HG02970 (cell line): ENCODE measurements around the gene IQUB.
A peak's percentile ranks its signal among the peaks of the same experiment; 100 is the strongest.
"Not testable (repeated sequence)": the region's sequence is repeated elsewhere in the genome, so short reads cannot be mapped to it uniquely, and the experiment has no call there.

Source experiments
- ATAC-seq: cut with Tn5 transposase; IDR thresholded peaks from one replicate; pipeline ENCODE4 v1.9.1; 2021; ENCODE audit warnings: mild to moderate bottlenecking, moderate library complexity, moderate number of reproducible peaks; ENCODE audit not compliant: unreplicated experiment, low FRiP score

IQUB gene

DNA sequence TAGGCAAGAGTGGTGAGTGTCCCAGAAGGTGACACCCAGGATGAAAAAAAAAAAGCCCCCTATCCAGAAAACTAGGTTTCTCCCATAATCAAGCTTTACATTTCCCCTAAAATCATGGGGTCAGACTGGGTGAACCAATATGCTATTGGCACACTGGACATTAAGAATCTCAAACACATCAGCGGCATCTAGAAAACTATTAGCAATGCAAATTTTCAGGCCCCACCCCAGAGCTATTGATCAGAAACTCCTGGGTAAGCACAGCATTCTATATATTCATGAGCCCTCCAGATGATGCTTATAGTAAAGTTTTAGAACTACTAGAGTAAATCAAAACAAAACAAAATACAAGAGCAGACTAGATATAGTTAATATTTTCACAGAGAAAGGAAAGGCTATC, 36.4 kb downstream of the IQUB start:
- ATAC-seq = no peak

DNA sequence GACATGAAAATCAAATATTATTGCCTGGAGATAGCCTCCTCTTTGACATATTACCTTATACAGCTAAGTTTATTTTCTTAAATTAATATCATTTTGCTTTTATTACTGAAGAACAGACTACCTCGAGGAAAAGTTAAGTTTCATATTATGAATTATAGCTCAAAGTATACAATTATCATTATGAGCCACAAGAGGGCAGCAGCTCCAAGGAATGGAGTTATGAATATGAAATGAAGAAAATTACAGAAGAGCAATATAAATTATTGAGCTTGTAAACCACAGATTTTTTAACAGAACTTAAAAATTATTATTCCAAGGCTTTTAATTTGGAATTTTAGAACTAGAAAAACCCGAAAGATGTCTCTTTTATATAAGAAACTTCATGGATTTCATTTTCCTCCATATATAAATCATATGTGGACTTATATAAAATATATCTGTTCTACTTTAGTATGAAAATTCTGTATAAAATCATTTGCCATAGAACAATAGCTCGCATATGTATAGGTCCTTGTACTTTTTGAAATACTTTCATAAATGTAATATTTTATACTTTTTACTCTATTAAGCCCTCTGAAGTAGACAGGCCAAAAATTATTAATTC, 40.1 kb downstream of the IQUB start:
- no peak for ATAC-seq

DNA sequence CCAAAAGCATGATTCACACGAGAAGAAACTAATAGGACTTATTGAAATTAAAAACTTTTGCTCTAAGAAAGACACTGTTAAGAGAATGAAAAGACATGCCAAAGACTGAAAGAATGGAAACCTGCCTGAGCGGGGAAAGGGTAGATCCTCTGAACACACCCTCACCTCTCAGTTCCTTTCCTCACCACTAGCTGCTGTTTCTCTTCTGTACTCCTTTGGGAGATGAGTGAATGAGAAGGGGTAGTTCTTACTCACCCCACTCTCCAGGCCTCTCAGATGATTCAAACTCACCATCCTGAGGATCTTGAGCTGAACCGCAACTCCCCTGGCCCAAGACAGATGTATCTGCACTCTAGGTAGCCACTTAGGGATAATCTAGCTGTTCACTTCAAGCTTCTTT, 41.9 kb downstream of the IQUB start:
- ATAC-seq = peak; percentile 65

DNA sequence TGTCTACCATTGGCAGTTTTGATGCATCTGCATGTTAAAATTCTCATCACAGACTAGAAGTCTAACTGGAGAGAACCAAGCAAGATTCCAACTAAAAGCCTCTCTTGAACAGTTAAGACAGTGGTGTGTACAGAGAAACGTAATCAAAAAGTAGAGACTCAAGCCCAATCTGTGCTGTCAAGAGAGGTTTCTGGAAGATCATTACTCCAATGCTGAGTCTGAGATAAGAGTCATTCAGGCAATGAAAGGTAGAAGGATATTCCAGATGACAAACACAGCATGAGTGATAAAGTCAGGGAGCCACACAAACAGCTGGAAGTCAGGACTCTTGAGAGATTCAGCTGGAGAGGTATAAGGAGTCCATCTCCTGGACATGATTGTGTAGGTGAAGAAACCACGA, 48.7 kb downstream of the IQUB start:
- ATAC-seq = no peak

DNA sequence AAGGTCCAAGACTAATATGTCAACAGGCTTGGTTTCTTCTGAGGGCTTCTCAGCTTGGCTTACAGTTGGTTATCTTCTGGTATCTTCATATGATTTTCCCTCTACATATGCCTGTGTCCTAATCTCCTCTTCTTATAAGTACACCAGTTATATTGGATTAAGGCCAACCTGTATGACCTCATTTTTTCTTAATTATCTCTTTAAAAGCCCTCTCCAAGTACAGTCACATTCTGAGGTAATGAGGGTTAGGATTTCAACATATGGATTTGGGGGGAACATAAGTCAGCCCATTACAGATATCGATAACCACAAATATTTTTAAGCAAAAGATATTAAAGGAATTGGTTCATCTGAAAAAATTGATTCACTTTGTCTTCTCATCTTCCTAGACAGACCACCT, 49.2 kb downstream of the IQUB start:
- ATAC-seq = no peak

DNA sequence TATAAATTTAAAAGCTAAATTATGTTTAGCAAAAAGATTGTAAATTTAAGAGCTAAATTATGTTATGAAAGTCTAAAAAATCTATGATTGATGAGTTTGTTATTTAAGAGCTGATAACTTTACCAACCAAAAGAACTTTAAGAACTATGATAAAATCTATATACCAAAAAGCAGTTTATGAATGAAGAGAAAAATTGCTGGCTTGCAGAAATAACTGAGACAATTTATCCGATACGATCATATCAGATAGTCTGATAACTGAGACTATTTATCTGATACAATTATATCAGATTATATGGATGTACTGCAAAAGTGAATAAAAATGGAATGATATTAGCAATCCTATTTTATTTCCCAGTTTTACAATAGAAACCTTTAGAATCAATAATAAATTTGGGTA, 50.2 kb downstream of the IQUB start:
- no peak for ATAC-seq

DNA sequence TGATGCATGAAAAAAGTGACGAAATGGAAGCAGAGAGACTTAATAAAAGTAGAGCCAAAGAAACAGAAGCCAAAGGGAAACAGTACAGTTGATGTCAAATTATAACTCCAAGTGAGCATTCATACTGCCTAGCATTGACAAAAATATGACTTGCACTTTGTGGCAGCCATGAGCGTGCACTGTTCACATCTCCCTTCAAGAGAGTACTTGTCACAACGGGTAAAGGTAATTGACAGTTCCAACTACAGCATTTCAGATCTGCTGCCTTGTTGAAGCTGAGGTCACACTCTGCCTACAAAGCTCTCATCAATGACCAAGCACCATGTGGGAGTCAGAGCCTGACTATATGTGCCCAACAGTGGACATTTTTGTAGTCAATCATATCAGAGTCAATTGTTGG, 54.3 kb downstream of the IQUB start:
- no peak for ATAC-seq

DNA sequence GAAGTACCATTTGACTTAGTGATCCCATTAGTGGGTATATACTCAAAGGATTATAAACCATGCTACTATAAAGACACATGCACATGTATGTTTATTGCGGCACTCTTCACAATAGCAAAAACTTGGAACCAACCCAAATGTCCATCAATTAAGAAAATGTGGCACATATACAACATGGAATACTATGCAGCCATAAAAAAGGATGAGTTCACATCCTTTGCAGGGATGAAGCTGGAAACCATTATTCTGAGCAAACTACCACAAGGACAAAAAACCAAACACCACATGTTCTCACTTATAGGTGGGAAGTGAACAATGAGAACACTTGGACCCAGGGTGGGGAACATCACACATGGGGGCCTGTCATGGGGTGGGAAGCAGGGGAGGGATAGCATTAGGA, 56.3 kb downstream of the IQUB start:
- ATAC-seq = not testable (repeated sequence)

GRCh38 chr7:123472750-123473445, 61.5 kb downstream of the IQUB start:
- no peak for ATAC-seq

DNA sequence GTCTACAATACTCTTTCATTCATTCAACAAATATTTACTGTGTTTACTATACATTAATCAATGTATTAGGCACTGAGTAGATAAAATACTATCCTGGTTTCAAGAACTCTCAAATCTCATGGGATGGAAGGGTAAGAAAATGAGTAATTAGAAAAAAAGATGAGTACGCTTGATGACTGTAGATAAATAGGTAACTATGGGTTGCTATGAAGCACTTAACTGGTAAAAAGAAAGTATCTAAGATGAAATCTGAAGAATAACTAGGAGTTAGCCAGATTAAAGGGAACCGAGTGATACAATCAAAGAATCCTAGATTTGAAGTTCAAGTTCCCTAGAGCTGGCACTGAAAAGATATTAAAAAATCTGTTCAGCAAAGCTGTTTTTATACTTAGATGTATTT, 62.1 kb downstream of the IQUB start:
- ATAC-seq = no peak

DNA sequence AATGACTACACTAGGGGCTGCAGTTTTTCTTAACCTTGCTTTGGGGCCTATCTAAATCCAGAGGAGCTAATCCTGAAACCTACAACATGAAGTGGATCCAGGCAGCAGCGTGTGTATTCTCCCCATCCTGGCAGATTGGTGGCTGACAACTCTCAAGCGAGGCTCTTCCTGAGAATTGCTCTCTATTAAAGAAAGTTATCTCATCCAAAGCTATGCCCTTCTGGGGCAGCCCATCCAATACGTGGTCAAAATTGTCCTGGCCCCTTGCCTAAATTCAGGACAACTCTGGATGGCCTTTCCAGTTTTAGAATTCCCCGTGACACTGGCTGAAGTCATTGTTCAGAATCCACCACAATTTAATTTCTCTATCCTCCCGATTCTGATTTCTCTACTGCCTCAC, 66.1 kb downstream of the IQUB start:
- no peak for ATAC-seq

- ATAC-seq = no peak
Observed at GRCh38 chr7:123463890-123464289, 70.5 kb downstream of the IQUB start.

- no peak for ATAC-seq
Observed at GRCh38 chr7:123460616-123461015, 73.8 kb downstream of the IQUB start.

DNA sequence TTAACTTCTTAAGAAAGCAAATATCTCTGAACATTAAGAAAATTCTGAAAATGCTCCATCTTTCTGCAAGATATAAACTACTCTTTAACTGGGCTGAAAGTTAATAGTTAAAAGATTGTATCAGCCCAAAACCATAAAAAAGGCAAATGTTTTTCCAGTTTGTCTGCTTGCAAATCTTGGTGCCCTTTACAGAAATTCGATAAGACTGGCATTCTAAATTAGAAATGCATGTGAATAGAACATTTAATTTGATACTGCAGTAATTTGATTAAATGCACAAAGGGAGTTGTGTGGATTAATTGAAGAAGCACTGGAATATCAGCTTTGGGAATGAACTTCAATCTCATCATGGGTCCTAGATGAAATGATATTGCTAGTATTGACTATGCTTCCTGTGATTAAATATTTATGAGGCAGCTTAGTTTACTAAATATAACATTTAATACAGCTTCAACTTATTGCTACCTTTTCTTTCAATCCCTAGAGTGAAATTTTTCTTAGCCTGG, 78.4 kb downstream of the IQUB start:
- no peak for ATAC-seq

DNA sequence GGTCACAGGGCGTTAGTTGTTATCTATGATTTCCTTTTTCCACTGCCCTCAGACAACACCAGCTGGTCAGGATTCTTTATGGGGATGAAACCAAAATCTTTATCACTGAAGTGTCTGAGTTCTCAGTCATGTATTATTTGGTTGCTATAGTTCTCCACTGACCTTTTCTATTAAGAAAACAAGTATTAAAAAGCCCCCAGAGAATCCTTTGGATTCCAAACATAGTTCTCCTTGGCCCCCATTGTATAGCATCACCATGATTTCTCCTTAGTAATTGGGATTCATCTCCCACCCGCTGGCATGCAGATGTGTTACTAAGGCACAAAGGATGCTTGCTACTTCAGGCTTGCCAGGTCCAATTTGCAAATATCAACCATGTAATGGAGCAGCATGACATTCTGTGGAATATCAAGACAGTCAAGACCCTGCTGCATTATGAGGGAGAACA, 94.3 kb downstream of the IQUB start:
- no peak for ATAC-seq

- no peak for ATAC-seq
Observed at GRCh38 chr7:123439191-123439590, 95.2 kb downstream of the IQUB start.

DNA sequence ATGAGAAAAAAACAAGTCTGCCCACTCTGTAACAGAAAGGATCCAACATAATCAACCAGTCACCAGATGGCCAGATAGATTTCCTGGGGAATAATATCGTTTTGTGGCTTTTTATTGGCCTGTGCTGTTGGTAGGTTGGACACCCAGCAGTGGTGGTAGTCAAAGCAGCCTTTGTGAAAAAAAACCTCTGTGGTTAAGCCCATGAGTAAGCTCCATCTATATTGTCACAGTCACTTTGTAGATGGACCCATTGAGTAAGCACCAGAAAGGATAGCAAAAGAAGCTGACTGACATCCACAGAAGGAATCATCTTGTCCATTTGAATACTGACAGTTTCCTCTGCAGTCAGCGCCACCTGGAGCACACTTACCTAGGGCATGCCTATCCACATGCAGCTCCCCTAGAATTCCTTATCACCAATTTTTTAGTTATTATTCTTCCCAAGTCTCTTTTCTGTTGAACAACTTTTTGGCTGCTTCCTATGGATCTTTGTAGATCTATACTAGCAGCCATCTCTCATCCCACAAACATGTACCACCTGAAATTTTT, 96.9 kb downstream of the IQUB start:
- ATAC-seq = no peak

DNA sequence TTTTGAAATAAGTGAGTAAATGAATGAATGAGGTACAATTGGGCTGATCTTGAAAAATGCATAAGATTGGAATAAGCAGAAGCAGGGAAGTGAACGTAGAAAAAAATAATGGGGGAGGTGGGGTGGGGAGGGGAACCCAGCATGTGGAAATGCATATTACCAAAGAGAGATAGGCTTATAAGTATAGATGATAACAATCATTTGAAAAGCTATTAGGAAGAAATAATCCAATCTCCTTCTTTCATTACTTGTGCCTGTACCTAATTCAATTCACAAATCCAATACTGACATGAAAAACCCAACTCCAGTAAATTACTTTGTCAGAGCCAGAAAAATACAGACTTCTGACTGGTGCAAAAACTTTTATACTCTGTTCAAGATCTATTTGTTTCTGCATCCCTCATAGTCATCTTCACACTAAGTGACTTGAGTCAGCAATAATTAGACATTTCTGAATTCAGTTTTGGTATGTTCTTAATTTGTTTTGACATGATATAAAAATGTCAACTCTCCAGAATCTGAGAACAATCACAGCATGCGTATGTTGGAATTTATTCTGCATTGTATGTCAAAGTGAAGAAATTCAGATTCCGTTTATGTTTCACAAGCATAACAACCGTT, 99.2 kb downstream of the IQUB start:
- no peak for ATAC-seq

GRCh38 chr7:123433665-123434064, 100.7 kb downstream of the IQUB start:
- no peak for ATAC-seq

GRCh38 chr7:123432601-123433000, 101.8 kb downstream of the IQUB start:
- no peak for ATAC-seq

GRCh38 chr7:123431075-123431614, 103.2 kb downstream of the IQUB start:
- ATAC-seq = no peak
